Nephron (organoid): Measurements from ENCODE around the gene ASPN.

Source experiments
- H3K27ac Mint-ChIP-seq, 3 experiments: 2 replicates each; pipeline ENCODE4 v1.8.0; 2020; ENCODE audit warnings: mixed read lengths in 3 of 3, mild to moderate bottlenecking in 2 of 3, moderate library complexity in 1 of 3
- H3K27me3 Mint-ChIP-seq: 2 replicates; pipeline ENCODE4 v1.8.0; 2021; ENCODE audit warnings: low read depth, mild to moderate bottlenecking, moderate library complexity, mixed read lengths
- H3K36me3 Mint-ChIP-seq: 2 replicates; pipeline ENCODE4 v1.8.0; 2020; ENCODE audit warnings: low read depth, mixed read lengths
- H3K4me1 Mint-ChIP-seq: 2 replicates; pipeline ENCODE4 v1.8.0; 2020; ENCODE audit warnings: mixed read lengths
- H3K4me3 Mint-ChIP-seq, 3 experiments: 2 replicates each; pipeline ENCODE4 v1.8.0; 2020; ENCODE audit warnings: mild to moderate bottlenecking in 3 of 3, mixed read lengths in 3 of 3, moderate library complexity in 2 of 3
- H3K9me3 Mint-ChIP-seq: 2 replicates; pipeline ENCODE4 v1.8.0; 2020; ENCODE audit warnings: mixed read lengths
- TF ChIP-seq, protein P1 (sequence below), 3 experiments: fragments of 200-600 bp; sonication (generic); IDR thresholded peaks; one replicate each; pipeline ENCODE4 v1.5.0; 2021; ENCODE audit warnings: antibody characterized with exemption in 3 of 3; ENCODE audit not compliant: unreplicated experiment in 3 of 3

The ASPN gene

DNA sequence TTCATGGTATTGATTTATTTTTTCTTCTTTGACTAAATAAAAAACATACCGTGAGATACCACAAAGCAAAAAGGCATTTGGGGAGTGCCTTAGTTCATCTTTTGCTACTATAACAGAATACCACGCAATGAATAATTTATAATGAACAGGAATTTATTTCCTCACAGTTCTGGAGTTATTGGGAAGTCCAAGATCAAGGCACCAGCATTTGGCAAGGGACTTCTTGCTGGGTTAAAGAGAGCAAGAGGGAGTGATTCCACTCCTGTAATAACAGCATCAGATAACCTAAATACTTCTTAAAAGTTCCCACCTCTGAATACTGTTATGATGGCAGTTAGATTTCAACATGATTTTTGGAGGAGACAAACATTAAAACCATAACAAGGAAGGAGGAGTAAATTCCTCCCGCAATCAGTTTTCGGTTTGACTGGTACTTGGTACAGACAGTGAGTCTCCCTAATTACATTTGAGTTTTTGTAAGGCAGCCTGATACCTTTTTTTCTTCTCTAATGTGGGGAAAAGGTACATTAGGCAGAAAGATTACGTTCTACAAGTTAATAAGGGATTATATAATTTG, 49.2 kb downstream of the ASPN start:
- Mint-ChIP-seq H3K4me1 (peaks cover 31% of the 10 kb centered on the region), H3K4me3 (no peak overlapping the region), H3K27me3 (no peaks in the 10 kb centered on the region), H3K9me3 (peaks cover under 1% of the 10 kb centered on the region), H3K36me3 (no peaks in the 10 kb centered on the region), H3K27ac (peak overlapping the region; percentile 76 to 82 (median 76))
- TF ChIP-seq, protein P1, sequence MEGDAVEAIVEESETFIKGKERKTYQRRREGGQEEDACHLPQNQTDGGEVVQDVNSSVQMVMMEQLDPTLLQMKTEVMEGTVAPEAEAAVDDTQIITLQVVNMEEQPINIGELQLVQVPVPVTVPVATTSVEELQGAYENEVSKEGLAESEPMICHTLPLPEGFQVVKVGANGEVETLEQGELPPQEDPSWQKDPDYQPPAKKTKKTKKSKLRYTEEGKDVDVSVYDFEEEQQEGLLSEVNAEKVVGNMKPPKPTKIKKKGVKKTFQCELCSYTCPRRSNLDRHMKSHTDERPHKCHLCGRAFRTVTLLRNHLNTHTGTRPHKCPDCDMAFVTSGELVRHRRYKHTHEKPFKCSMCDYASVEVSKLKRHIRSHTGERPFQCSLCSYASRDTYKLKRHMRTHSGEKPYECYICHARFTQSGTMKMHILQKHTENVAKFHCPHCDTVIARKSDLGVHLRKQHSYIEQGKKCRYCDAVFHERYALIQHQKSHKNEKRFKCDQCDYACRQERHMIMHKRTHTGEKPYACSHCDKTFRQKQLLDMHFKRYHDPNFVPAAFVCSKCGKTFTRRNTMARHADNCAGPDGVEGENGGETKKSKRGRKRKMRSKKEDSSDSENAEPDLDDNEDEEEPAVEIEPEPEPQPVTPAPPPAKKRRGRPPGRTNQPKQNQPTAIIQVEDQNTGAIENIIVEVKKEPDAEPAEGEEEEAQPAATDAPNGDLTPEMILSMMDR (IDR thresholded peaks at IDR 0.05; ENCODE audit: unreplicated experiment in 3 of 3): no peak

DNA sequence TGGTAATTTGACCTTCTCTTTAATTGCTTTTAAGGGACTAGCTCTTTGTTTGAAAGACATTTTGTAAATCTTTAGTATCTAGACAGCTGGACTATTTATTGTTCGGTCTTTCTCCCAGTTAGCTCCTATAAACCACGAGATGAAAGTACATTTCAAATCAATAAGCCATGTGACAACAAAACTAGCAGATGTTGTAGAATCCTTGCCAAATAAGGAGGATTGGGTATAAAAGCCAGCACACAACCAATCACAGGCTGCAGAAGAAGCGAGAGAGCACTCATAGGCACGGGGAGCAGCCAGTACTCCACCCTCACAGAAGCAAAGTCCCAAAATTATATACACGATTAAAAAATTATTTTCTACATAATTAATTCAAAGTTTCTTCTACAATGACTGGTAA, 50.0 kb downstream of the ASPN start:
- TF ChIP-seq, protein P1 (IDR thresholded peaks at IDR 0.05; ENCODE audit: unreplicated experiment in 3 of 3): no peak
- Mint-ChIP-seq H3K9me3 (no peaks in the 10 kb centered on the region), H3K27ac (peak overlapping the region; percentile 76 to 82 (median 76)), H3K4me3 (no peak overlapping the region), H3K27me3 (no peaks in the 10 kb centered on the region), H3K36me3 (no peaks in the 10 kb centered on the region), H3K4me1 (peaks cover 31% of the 10 kb centered on the region)

DNA sequence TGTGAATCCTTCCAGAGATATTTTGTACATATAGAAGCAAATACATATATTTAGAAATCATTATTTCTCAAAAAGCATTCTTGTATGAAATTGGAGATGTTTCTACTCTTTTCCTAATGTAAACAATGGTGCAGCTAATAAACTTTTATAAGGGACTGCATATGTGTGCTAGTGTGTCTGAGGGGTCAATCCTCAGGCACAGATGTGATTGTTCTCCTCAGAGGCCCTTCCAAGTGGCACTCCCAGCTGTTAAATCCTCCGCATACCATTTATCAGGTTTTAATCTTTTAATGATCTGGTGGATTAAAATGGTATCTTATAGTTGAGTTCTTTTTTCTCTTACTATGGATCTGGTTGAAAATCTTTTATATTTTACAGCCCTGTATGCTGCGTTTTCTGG, 52.5 kb downstream of the ASPN start:
- no peak overlapping the region for H3K4me3 Mint-ChIP-seq
- H3K4me1 Mint-ChIP-seq: peaks cover 51% of the 10 kb centered on the region
- H3K27me3 Mint-ChIP-seq: no peaks in the 10 kb centered on the region
- H3K27ac Mint-ChIP-seq: peak overlapping the region; percentile 40 to 78 (median 78)
- H3K9me3 Mint-ChIP-seq: no peaks in the 10 kb centered on the region
- TF ChIP-seq, protein P1 (IDR thresholded peaks at IDR 0.05; ENCODE audit: unreplicated experiment in 3 of 3): no peak
- H3K36me3 Mint-ChIP-seq: no peaks in the 10 kb centered on the region

DNA sequence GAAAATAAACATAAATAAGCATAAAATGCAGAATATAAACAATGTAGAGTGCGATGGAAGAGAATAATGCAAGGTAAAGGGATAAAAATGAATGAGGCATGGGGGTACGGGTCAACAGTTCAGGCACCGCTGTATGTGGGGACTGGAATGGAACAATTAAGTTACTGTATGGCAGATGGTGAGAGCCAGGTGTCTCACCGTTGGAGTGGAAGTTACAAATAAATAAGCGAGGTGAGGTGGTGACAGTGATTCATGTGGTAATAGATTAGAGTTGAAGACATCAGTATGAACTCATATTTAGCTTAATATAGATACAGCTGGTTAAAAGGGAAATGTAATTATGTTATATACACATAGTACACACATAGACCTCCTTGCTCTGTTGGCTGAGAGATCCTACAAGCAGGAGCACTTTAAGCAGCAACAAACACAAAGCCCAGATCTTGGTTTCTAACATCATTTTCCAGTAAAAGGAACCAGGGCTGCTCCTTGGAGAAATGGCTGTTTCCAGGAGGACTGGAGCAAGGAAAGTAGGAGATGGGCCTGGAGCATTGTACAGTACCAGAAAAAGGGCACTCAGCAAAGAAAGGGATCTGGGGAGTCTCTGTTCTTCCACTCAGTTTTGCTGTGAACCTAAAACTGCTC, 55.7 kb downstream of the ASPN start:
- Mint-ChIP-seq H3K36me3 (no peaks in the 10 kb centered on the region), H3K27ac (peak overlapping the region; percentile 97 to 99 (median 98)), H3K27me3 (no peaks in the 10 kb centered on the region), H3K9me3 (no peaks in the 10 kb centered on the region), H3K4me3 (peak overlapping the region in 1 of 3 experiments; percentile 16), H3K4me1 (peaks cover 50% of the 10 kb centered on the region)
- TF ChIP-seq, protein P1 (IDR thresholded peaks at IDR 0.05; ENCODE audit: unreplicated experiment in 3 of 3): no peak

DNA sequence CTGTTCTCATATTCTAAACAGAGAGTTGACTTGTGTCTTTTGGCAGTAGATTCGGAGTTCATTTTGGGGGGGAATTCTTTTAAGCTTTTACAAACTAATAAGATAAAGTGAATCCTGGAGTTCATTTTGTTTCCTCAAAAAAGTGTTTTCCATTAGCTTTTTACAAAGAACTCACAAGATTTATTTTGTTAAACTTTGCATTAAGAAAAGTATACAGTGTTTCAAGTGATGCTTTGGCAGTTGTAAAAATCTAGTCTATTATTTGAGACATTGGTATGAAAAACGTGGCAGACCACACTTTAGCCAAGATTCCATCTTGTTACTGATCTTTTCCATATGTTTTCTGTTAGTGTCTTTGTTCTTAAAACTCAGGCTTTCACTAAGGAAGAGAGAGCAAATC, 56.8 kb downstream of the ASPN start:
- H3K36me3 Mint-ChIP-seq: no peaks in the 10 kb centered on the region
- no peaks in the 10 kb centered on the region for H3K27me3 Mint-ChIP-seq
- TF ChIP-seq, protein P1 (IDR thresholded peaks at IDR 0.05; ENCODE audit: unreplicated experiment in 3 of 3): no peak
- peak overlapping the region in 2 of 3 experiments; percentile 0 to 9 for H3K4me3 Mint-ChIP-seq
- H3K9me3 Mint-ChIP-seq: no peaks in the 10 kb centered on the region
- peak overlapping the region; percentile 97 to 99 (median 98) for H3K27ac Mint-ChIP-seq
- H3K4me1 Mint-ChIP-seq: peaks cover 57% of the 10 kb centered on the region

DNA sequence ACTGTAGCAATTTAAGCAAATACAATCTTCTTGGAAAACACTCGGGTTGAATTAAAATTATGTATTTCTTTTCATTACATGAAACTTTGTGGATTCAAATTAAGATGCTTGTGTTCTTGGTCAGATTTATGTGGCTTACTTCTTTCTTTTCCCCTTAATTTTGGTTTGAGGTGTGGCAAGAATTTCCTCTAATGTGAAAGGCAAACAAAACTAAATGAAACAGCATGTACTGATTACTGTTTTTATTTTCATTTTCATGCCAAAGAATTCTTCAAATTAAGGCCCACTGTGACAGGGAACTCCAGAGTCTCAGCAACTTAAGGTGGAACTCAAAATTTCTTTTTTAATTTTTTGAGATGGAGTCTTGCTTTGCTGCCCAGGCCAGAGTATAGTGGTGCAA, 58.0 kb downstream of the ASPN start, which contains the start of gene OMD:
OMD (minus strand) TSS at position 132 of the 400 bp plus-strand sequence. CDS start 6,913 bp downstream, outside the sequence.
- Mint-ChIP-seq H3K27me3 (no peaks in the 10 kb centered on the region), H3K27ac (peak within 1 kb of the TSS; percentile 97 to 99 (median 98)), H3K4me3 (peak within 1 kb of the TSS in 2 of 3 experiments; percentile 0 to 66), H3K36me3 (no peaks in the 10 kb centered on the region), H3K9me3 (no peaks in the 10 kb centered on the region), H3K4me1 (peaks cover 50% of the 10 kb centered on the region)
- TF ChIP-seq, protein P1 (IDR thresholded peaks at IDR 0.05; ENCODE audit: unreplicated experiment in 3 of 3): no peak
